Left lung (tissue), 10 donors: ENCODE results near the gene TRUB2. TPM values are rescaled to one million over a fixed set of nuclear protein-coding genes. Genes with fewer than 3 reads are reported as not detected.

Experiments
- ATAC-seq: fragments of 200-7000 bp; cut with Tn5 transposase; one replicate; pipeline ENCODE4 v1.9.1; 2020; ENCODE audit warnings: moderate library complexity
- DNase-seq, 4 donors: peaks; one replicate each; pipeline ENCODE4 v3.0.0-alpha.2; 2013 to 2020
- H3K27ac ChIP-seq, 2 donors: fragments of 200-600 bp; sonication (generic) in 1 of 2; one replicate each; pipeline versions ENCODE4 v1.5.0 to v1.8.0; 2020 to 2021
- H3K27me3 ChIP-seq, 2 donors: fragments of 200-600 bp; sonication (generic) in 1 of 2; one replicate each; pipeline versions ENCODE4 v1.5.0 to v1.8.0; 2020 to 2021
- H3K36me3 ChIP-seq, 2 donors: fragments of 200-600 bp; sonication (generic) in 1 of 2; one replicate each; pipeline versions ENCODE4 v1.5.0 to v1.8.0; 2020 to 2021
- H3K4me1 ChIP-seq, 2 donors: fragments of 200-600 bp; one replicate each; pipeline ENCODE4 v1.8.0; 2021
- H3K4me3 ChIP-seq, 2 donors: fragments of 200-600 bp; sonication (generic) in 1 of 2; one replicate each; pipeline versions ENCODE4 v1.5.0 to v1.8.0; 2020 to 2021; ENCODE audit warnings: mild to moderate bottlenecking in 1 of 2
- H3K9me3 ChIP-seq, 2 donors: fragments of 200-600 bp; sonication (generic) in 1 of 2; one replicate each; pipeline versions ENCODE4 v1.5.0 to v1.8.0; 2020 to 2021
- CTCF ChIP-seq, 2 donors: fragments of 200-600 bp; sonication (generic) in 1 of 2; IDR thresholded peaks; one replicate each; pipeline versions ENCODE4 v1.5.0 to v1.8.0; 2021; ENCODE audit warnings: antibody characterized with exemption in 2 of 2
- intact Hi-C, 2 donors: fragments of 100-400 bp; cut with DNase I; formaldehyde crosslinking; loops; one replicate each; pipeline versions ENCODE4 v1.11.2 to v1.14.2; 2022
- polyA plus RNA-seq, 6 donors: library from polyadenylated mRNA; unstranded; fragments of 120-200 nt; gene quantifications; one replicate each; pipeline ENCODE4 v1.2.1, GENCODE V29; 2013; ENCODE audit not compliant: insufficient read length in 6 of 6
- total RNA-seq, 2 donors: library from RNA; stranded (reverse); fragmentation: NEBNext Ultra II Directional; extraction: Animal tissue kit (Norgen Biotek cat#: 25700); gene quantifications; one replicate each; pipeline ENCODE4 v1.2.1, GENCODE V29; 2021
- donor health status: DM: no; HTN: yes; CAD: no.
- donor health status: DM: no; HTN: no; CAD: no.

The TRUB2 gene
- total and polyA plus RNA-seq, 8 donors, result 23.0 to 34.6 (median 32.6) TPM

DNA sequence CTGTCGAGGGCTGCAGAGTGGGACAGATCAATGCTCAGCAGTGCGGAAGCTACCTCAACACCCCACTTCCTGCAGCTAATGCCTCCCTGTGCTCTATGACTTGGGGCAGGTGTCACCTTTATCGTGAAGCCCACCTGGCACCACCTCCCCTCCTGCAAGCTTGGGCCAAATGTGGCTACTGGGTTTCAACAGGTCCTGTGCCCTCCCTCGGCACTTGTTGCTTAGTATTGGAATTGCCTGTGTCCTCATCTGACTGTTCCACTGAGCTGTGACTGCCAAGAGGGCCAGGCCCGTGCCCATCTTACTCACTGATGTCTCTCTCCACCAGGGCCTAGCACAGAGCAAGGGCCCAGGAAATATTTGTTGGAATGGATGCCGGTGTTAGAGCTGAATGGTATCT is 27.5 kb upstream of the TRUB2 start:
- no peak for TF ChIP-seq CTCF (IDR thresholded peaks at IDR 0.05)
- Histone ChIP-seq H3K4me3 (no peak overlapping the region), H3K9me3 (no peaks in the 10 kb centered on the region), H3K36me3 (peaks cover 0 to 90% of the 10 kb centered on the region in 2 donors), H3K27ac (no peak overlapping the region), H3K4me1 (no peaks in the 10 kb centered on the region), H3K27me3 (no peaks in the 10 kb centered on the region)
- DNase-seq, result no peak
- intact Hi-C loops, result no loop called here
- ATAC-seq, result no peak

DNA sequence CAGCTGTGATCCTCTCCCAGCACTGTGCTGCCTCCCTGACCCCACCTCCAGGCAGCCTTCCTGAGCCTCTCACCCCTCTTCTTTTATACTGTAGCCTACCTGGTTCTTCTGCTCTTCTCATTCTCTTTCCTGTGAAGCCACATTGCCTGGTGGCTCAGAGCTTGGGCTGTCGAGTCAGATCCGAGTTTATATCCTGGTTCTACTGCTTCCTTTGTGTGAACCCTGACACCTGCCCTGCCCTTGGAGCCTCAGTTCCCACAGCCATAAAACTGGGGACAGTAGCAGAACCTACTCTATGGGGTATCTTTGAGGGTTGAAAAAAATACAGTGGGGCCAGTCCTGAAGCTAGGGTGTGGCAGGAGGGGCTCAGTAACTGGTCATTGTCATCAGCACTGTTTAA is 26.9 kb upstream of the TRUB2 start:
- Histone ChIP-seq H3K27me3 (no peaks in the 10 kb centered on the region), H3K4me1 (no peaks in the 10 kb centered on the region), H3K4me3 (no peak overlapping the region), H3K9me3 (no peaks in the 10 kb centered on the region), H3K36me3 (peaks cover 0 to 91% of the 10 kb centered on the region in 2 donors), H3K27ac (no peak overlapping the region)
- TF ChIP-seq CTCF (IDR thresholded peaks at IDR 0.05), result no peak
- intact Hi-C loops, result no loop called here
- ATAC-seq (no peak), DNase-seq (no peak)

GRCh38 chr9:128344931-128345605 is 22.8 kb upstream of the TRUB2 start:
- H3K27ac ChIP-seq, result no peak overlapping the region
- intact Hi-C loops, result no loop called here
- no peak for DNase-seq
- ATAC-seq, result no peak
- H3K4me3 ChIP-seq, result no peak overlapping the region
- no peaks in the 10 kb centered on the region for H3K27me3 ChIP-seq
- peaks cover 8 to 14% of the 10 kb centered on the region in 2 donors for H3K4me1 ChIP-seq
- H3K9me3 ChIP-seq, result no peaks in the 10 kb centered on the region
- no peak for TF ChIP-seq CTCF (IDR thresholded peaks at IDR 0.05)
- peaks cover 0 to 72% of the 10 kb centered on the region in 2 donors for H3K36me3 ChIP-seq

DNA sequence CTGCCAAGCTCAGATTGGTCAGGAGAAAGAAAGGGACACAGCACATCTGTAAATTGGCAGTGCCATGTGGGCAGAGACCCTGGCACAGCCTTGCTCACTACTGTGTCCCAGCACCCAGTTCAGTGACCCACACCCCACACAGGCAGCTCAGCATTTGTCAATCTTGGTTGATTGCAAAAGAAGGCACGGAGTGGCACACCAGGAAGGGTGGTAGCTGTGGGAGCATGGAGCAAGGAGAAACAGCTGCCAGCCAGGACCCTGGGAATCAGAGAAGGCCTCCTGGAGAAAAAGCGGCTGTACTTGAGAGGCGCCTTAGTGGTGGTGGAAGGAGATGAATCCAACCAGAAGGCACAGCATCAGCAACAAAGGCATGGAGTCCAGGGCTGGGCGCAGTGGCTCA is 21.6 kb upstream of the TRUB2 start:
- Histone ChIP-seq H3K36me3 (peaks cover 0 to 60% of the 10 kb centered on the region in 2 donors), H3K4me3 (no peak overlapping the region), H3K9me3 (no peaks in the 10 kb centered on the region), H3K4me1 (peaks cover 8 to 21% of the 10 kb centered on the region in 2 donors), H3K27ac (no peak overlapping the region), H3K27me3 (no peaks in the 10 kb centered on the region)
- DNase-seq, result no peak
- no peak for ATAC-seq
- intact Hi-C loops, result no loop called here
- TF ChIP-seq CTCF (IDR thresholded peaks at IDR 0.05), result no peak

DNA sequence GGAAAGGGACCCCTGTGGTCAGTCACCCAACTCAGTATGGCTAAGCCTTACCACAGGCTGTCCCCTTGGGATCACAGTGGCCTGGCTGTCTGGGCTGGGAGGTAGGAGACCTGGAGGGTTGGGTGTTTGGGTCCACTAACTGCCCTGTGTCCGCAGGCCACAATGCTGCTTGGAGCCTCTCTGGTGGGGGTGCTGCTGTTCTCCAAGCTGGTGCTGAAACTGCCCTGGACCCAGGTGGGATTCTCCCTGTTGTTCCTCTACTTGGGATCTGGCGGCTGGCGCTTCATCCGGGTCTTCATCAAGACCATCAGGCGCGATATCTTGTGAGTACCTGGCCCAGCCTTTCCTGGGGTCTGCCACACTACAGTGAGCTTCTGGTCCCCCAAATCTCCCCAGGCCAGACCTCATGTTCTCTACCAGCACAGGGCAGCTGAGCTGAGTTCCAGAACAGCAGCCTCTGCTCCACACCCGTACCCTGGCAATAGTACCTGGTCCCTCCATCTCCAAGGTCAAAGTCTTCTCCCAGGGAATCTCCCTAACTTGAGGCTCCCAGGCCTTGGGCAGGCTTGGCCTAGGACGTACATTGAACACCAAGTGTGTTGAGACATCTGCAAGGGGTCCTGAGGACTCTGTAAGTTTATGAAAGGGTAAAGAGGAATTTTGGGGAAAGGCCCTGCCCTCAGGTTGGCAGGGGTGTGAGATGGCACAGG is 20.9 kb upstream of the TRUB2 start:
- Histone ChIP-seq H3K4me1 (peaks cover 8 to 21% of the 10 kb centered on the region in 2 donors), H3K27me3 (no peaks in the 10 kb centered on the region), H3K4me3 (no peak overlapping the region), H3K9me3 (no peaks in the 10 kb centered on the region), H3K36me3 (peaks cover 0 to 53% of the 10 kb centered on the region in 2 donors), H3K27ac (no peak overlapping the region)
- intact Hi-C loops, result no loop called here
- ATAC-seq, result no peak
- DNase-seq, result no peak
- no peak for TF ChIP-seq CTCF (IDR thresholded peaks at IDR 0.05)
